Measurements from ENCODE around the gene SESN3.

Gene SESN3

DNA sequence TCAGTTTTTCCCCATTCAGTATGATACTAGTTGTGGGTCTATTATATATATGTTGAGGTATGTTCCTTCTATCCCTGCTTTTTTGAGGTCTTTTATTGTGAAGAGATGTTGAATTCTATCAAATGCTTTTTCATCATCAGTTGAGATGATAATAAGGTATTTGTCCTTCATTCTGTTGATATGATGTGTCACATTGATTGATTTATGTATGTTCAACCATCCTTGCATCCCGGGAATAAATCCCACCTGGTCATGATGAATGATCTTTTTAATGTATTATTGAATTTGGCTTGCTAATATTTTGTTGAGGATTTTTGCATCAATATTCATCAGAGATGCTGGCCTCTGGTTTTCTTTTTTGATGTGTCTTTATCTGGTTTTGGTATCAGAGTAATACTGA lies 115.4 kb downstream of the SESN3 start:
- no peak for DNase-seq

All from T-helper 2 cell (primary cell).